Esophagus muscularis mucosa (tissue), 4 donors: ENCODE results near the gene VAPA. TPM values are rescaled to one million over a fixed set of nuclear protein-coding genes. Genes with fewer than 3 reads are reported as not detected.

Experiments used
- DNase-seq: peaks from one replicate; pipeline ENCODE4 v3.0.0-alpha.2; 2017; ENCODE audit errors: extremely low spot score
- H3K27ac ChIP-seq, 4 donors: fragments of 200-600 bp; sonication (generic); replicated peaks in 1 of 4; 1 replicate in 3 of 4; 2 replicates in 1 of 4; pipeline ENCODE4 v1.5.1; 2016 to 2019; ENCODE audit warnings: mild to moderate bottlenecking in 1 of 4
- H3K27me3 ChIP-seq, 4 donors: fragments of 200-600 bp; sonication (generic); one replicate each; pipeline versions ENCODE4 v1.5.1 to v1.6.0; 2016 to 2019
- H3K36me3 ChIP-seq, 4 donors: fragments of 200-600 bp; sonication (generic); one replicate each; pipeline ENCODE4 v1.5.1; 2016 to 2019
- H3K4me1 ChIP-seq, 4 donors: fragments of 200-600 bp; sonication (generic); one replicate each; pipeline ENCODE4 v1.5.1; 2016 to 2019
- H3K4me3 ChIP-seq, 4 donors: fragments of 200-600 bp; sonication (generic); 1 replicate in 2 of 4; 2 replicates in 2 of 4; pipeline ENCODE4 v1.5.1; 2016 to 2019; ENCODE audit warnings: mild to moderate bottlenecking in 4 of 4, moderate library complexity in 1 of 4
- H3K9me3 ChIP-seq, 4 donors: fragments of 200-600 bp; sonication (generic); 1 replicate in 3 of 4; 2 replicates in 1 of 4; pipeline ENCODE4 v1.5.1; 2016 to 2019
- CTCF ChIP-seq, 3 experiments: fragments of 200-600 bp in 2 of 3; fragments of 450-650 bp in 1 of 3; sonication (generic) in 2 of 3; IDR thresholded peaks; one replicate each; pipeline ENCODE4 v1.5.1; 2017 to 2019; ENCODE audit warnings: antibody characterized with exemption in 3 of 3, mild to moderate bottlenecking in 2 of 3, moderate library complexity in 1 of 3
- EP300 ChIP-seq: sonication (generic); formaldehyde crosslinking; IDR thresholded peaks from one replicate; pipeline ENCODE4 v1.6.1; 2017; ENCODE audit warnings: antibody characterized with exemption
- POLR2A ChIP-seq: fragments of 450-650 bp; IDR thresholded peaks from one replicate; pipeline ENCODE4 v1.6.1; 2017; ENCODE audit warnings: antibody characterized with exemption, moderate library complexity, mild to moderate bottlenecking, low read depth
- POLR2AphosphoS5 ChIP-seq, 2 donors: sonication (generic); formaldehyde crosslinking; IDR thresholded peaks; one replicate each; pipeline ENCODE4 v1.6.1; 2017; ENCODE audit warnings: antibody characterized with exemption in 2 of 2
- WGBS: methylation state at CpG from one replicate; pipeline ENCODE4 v1.1.5; 2018; 5-methylcytosine and 5-hydroxymethylcytosine counted together
- intact Hi-C: fragments of 100-400 bp; cut with DNase I; formaldehyde crosslinking; loops from one replicate; pipeline ENCODE4 v1.15.1; 2023
- total RNA-seq, 4 donors: library from RNA; depleted of rRNA; stranded (reverse); fragments of >200 nt; gene quantifications; one replicate each; pipeline versions ENCODE4 v1.1.0 to v1.2.1, GENCODE V29; 2016

Gene VAPA
- total RNA-seq, 4 donors from 2014 or later = 198 to 336 (median 260) TPM

- WGBS = 89% methylated on average over 8 of the region's 8 CpGs
- Histone ChIP-seq H3K36me3 (no peaks in the 10 kb centered on the region), H3K4me3 (no peak within 1 kb of the TSS), H3K27me3 (no peaks in the 10 kb centered on the region), H3K4me1 (peaks cover 0 to 11% (median 0%) of the 10 kb centered on the region in 4 donors), H3K27ac (no peak within 1 kb of the TSS), H3K9me3 (no peaks in the 10 kb centered on the region)
- no peak for TF ChIP-seq POLR2AphosphoS5 (IDR thresholded peaks at IDR 0.05)
- no peak for TF ChIP-seq POLR2A
- no peak for TF ChIP-seq CTCF (IDR thresholded peaks at IDR 0.05)
- no peak for TF ChIP-seq EP300
- no peak for DNase-seq
- intact Hi-C loops = no loop called here
Observed at GRCh38 chr18:9885170-9886004, 28.4 kb upstream of the VAPA start, which contains the start of gene TXNDC2. TXNDC2 (plus strand) TSS chr18:9885973; CDS start chr18:9886681, 708 bp downstream.

DNA sequence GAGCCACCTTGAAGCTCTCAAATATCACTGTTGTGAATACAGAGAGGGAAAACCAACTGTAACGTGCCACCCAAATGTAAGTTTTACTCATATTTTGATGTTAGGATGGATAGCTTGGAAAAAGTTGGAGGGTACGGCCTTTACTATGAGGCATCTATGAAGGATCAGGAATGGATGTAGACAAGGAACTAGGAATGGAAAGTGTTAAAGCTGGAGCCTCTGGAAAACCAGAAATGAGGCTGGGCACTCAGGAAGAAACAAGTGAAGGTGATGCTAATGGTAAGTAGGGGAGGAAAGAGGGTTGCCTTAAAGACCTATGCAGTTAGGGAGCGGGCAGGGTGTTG is 27.8 kb upstream of the VAPA start:
- 97% methylated on average over 3 of the region's 3 CpGs for WGBS
- intact Hi-C loops = no loop called here
- Histone ChIP-seq H3K27me3 (no peaks in the 10 kb centered on the region), H3K4me1 (peaks cover 0 to 15% (median under 1%) of the 10 kb centered on the region in 4 donors), H3K27ac (no peak overlapping the region), H3K9me3 (no peaks in the 10 kb centered on the region), H3K36me3 (no peaks in the 10 kb centered on the region), H3K4me3 (no peak overlapping the region)
- no peak for TF ChIP-seq POLR2A
- no peak for TF ChIP-seq POLR2AphosphoS5 (IDR thresholded peaks at IDR 0.05)
- TF ChIP-seq EP300 = no peak
- TF ChIP-seq CTCF (IDR thresholded peaks at IDR 0.05) = no peak
- DNase-seq = no peak

DNA sequence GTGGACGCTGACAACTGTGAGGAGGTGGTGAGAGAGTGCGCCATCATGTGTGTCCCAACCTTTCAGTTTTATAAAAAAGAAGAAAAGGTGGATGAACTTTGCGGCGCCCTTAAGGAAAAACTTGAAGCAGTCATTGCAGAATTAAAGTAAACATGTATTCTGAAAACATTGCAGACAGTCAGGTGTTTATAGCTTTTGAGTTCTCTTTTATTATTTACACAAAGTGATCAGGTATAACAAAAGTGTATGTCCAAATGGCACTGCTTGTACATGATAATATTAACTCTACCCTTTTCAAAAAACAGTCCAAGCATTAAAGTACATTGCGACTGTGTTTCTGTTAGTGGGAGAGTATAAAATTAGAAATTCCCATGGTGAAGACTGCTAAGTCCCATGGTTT is 25.8 kb upstream of the VAPA start:
- intact Hi-C loops = no loop called here
- Histone ChIP-seq H3K36me3 (no peaks in the 10 kb centered on the region), H3K9me3 (no peaks in the 10 kb centered on the region), H3K4me3 (no peak overlapping the region), H3K4me1 (peaks cover 0 to 17% (median 4%) of the 10 kb centered on the region in 4 donors), H3K27ac (no peak overlapping the region), H3K27me3 (no peaks in the 10 kb centered on the region)
- DNase-seq = no peak
- WGBS = 99% methylated on average over 5 of the region's 5 CpGs
- TF ChIP-seq POLR2AphosphoS5 (IDR thresholded peaks at IDR 0.05) (no peak), CTCF (IDR thresholded peaks at IDR 0.05) (no peak), POLR2A (no peak), EP300 (no peak)

DNA sequence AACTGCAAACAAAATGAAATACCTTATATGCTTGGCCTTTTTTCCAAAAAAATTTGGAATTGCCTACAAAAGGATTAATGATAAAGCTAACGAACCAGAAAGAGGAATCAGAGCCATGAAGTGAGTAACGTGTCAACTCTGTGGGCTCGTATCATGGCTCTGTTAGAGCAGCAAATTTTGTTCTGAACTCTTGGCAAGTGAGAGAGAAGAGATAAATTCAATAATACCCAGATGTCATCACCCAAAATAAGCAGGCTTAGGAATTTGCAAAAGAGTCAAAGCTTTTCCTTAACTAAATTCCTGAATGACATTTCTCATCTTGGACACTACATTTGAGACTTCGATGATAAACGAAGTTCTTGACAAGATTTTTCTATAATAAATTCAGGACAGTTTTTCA is 23.6 kb upstream of the VAPA start:
- H3K4me1 ChIP-seq = peaks cover 0 to 17% (median 4%) of the 10 kb centered on the region in 4 donors
- 58% methylated on average over 5 of the region's 5 CpGs for WGBS
- DNase-seq = no peak
- no peaks in the 10 kb centered on the region for H3K9me3 ChIP-seq
- H3K27me3 ChIP-seq = no peaks in the 10 kb centered on the region
- no peak for TF ChIP-seq POLR2AphosphoS5 (IDR thresholded peaks at IDR 0.05)
- no peak for TF ChIP-seq EP300
- TF ChIP-seq POLR2A = no peak
- TF ChIP-seq CTCF (IDR thresholded peaks at IDR 0.05) = no peak
- no peaks in the 10 kb centered on the region for H3K36me3 ChIP-seq
- H3K4me3 ChIP-seq = no peak overlapping the region
- intact Hi-C loops = no loop called here
- H3K27ac ChIP-seq = no peak overlapping the region
